OCI-LY1 (cell line): ENCODE measurements around the gene SLC24A4.

Experiments
- EZH2 ChIP-seq: fragments of 200-600 bp; sonication (generic), shearing (Covaris generic); IDR thresholded peaks from 2 replicates; pipeline ENCODE4 v1.8.0; 2017; ENCODE audit warnings: borderline replicate concordance, mixed run types, mild to moderate bottlenecking, antibody characterized with exemption, low read length, moderate library complexity, mixed read lengths
- TF ChIP-seq, protein P1 (sequence below): fragments of 200-600 bp; sonication (generic), shearing (Covaris generic); IDR thresholded peaks from 2 replicates; pipeline ENCODE4 v1.5.1; 2017; ENCODE audit warnings: mild to moderate bottlenecking, antibody characterized with exemption, low read length, moderate library complexity, mixed read lengths

DNA sequence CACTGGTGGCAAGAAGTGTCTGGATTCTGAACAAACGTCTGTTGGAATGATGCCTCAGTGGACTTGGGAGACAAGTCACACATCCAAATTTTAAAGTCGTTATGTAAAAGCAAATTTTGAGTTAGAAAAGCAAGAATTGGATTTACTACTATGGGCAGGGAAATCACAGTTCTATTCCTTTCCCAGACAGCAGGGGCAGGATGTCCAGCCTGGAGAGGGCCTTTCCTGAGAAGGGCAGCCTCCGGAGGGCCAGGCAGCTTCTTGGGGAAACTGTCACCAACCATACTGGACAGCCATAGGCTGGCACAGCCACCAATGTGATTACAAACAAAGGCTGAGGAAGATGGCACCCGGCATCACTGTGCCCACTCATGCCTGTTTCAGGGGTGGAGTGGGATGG lies 11.1 kb downstream of the SLC24A4 start:
- TF ChIP-seq, protein P1, sequence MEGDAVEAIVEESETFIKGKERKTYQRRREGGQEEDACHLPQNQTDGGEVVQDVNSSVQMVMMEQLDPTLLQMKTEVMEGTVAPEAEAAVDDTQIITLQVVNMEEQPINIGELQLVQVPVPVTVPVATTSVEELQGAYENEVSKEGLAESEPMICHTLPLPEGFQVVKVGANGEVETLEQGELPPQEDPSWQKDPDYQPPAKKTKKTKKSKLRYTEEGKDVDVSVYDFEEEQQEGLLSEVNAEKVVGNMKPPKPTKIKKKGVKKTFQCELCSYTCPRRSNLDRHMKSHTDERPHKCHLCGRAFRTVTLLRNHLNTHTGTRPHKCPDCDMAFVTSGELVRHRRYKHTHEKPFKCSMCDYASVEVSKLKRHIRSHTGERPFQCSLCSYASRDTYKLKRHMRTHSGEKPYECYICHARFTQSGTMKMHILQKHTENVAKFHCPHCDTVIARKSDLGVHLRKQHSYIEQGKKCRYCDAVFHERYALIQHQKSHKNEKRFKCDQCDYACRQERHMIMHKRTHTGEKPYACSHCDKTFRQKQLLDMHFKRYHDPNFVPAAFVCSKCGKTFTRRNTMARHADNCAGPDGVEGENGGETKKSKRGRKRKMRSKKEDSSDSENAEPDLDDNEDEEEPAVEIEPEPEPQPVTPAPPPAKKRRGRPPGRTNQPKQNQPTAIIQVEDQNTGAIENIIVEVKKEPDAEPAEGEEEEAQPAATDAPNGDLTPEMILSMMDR = no peak
- TF ChIP-seq EZH2 = no peak
